HEK293 (cell line): ENCODE results near the gene HINFP.
A peak's percentile ranks its signal among the peaks of the same experiment; 100 is the strongest.

Source experiments
- CTCF ChIA-PET: fragments of 350-600 bp; formaldehyde crosslinking; extraction: SDS; loops from one replicate; lab custom pipeline; 2021; ENCODE audit warnings: antibody characterized with exemption; lab: Yijun Ruan, JAX
- POLR2A ChIA-PET: fragments of 300-600 bp; formaldehyde crosslinking; extraction: SDS; loops from one replicate; lab custom pipeline; 2020; ENCODE audit warnings: antibody characterized with exemption, inconsistent platforms; lab: Yijun Ruan, JAX
- H3K27ac ChIP-seq: fragments of 200-500 bp; sonication (Bioruptor generic); 2 replicates; pipeline ENCODE4 v1.5.1; 2014; ENCODE audit warnings: low read depth, low read length, control low read depth, inconsistent platforms; ENCODE audit errors: extremely low read depth
- H3K36me3 ChIP-seq, 2 experiments: fragments of 200-500 bp in 1 of 2; sonication (Bioruptor generic) in 1 of 2; 1 replicate in 1 of 2; 2 replicates in 1 of 2; pipeline ENCODE4 v1.5.1; 2014 to 2017; ENCODE audit warnings: inconsistent platforms in 2 of 2, low read length in 2 of 2; ENCODE audit not compliant: control insufficient read depth in 2 of 2, insufficient read depth in 1 of 2
- H3K4me1 ChIP-seq: fragments of 200-500 bp; sonication (Bioruptor generic); 2 replicates; pipeline ENCODE4 v1.5.1; 2014; ENCODE audit warnings: mild to moderate bottlenecking, low read length, inconsistent platforms; ENCODE audit not compliant: control insufficient read depth, insufficient read depth
- H3K4me3 ChIP-seq: 2 replicates; pipeline ENCODE4 v1.5.1; 2011; ENCODE audit warnings: low read depth, mild to moderate bottlenecking, control low read depth, low read length, moderate library complexity
- H3K9me3 ChIP-seq: fragments of 200-500 bp; sonication (Bioruptor generic); 2 replicates; pipeline ENCODE4 v1.5.1; 2014; ENCODE audit warnings: low read depth, low read length, inconsistent platforms; ENCODE audit not compliant: control insufficient read depth, insufficient read depth
- BCL11A ChIP-seq: fragments of 450-650 bp; formaldehyde crosslinking; IDR thresholded peaks from 2 replicates; pipeline ENCODE4 v1.5.1; 2016; ENCODE audit warnings: low read depth, missing biosample characterization, missing genetic modification characterization
- EGR2 ChIP-seq: fragments of 450-650 bp; formaldehyde crosslinking; IDR thresholded peaks from 2 replicates; pipeline ENCODE4 v1.5.1; 2016; ENCODE audit warnings: low read depth, missing biosample characterization, missing genetic modification characterization
- GLI4 ChIP-seq: fragments of 450-650 bp; formaldehyde crosslinking; IDR thresholded peaks from 2 replicates; pipeline ENCODE4 v1.5.1; 2016; ENCODE audit warnings: missing biosample characterization, missing genetic modification characterization
- HOXA7 ChIP-seq: sonication (generic); formaldehyde crosslinking; IDR thresholded peaks from 2 replicates; pipeline ENCODE4 v1.8.1; 2022; ENCODE audit warnings: missing genetic modification reagents, borderline replicate concordance
- HOXD13 ChIP-seq: sonication (generic); formaldehyde crosslinking; IDR thresholded peaks from 2 replicates; pipeline ENCODE4 v1.8.0; 2022; ENCODE audit warnings: missing genetic modification reagents, borderline replicate concordance
- MZF1 ChIP-seq: fragments of 450-650 bp; formaldehyde crosslinking; IDR thresholded peaks from 2 replicates; pipeline ENCODE4 v1.5.1; 2017; ENCODE audit warnings: missing biosample characterization, missing genetic modification characterization, borderline replicate concordance
- SP3 ChIP-seq: fragments of 450-650 bp; formaldehyde crosslinking; IDR thresholded peaks from 2 replicates; pipeline ENCODE4 v1.5.1; 2016; ENCODE audit warnings: missing biosample characterization, missing genetic modification characterization
- TRIM28 ChIP-seq: IDR thresholded peaks from 2 replicates; pipeline ENCODE4 v1.6.1; 2011; ENCODE audit warnings: low read length, control low read depth, borderline replicate concordance
- ZBTB17 ChIP-seq: fragments of 450-650 bp; formaldehyde crosslinking; IDR thresholded peaks from 2 replicates; pipeline ENCODE4 v1.5.1; 2016; ENCODE audit warnings: missing biosample characterization, missing genetic modification characterization
- ZBTB20 ChIP-seq: fragments of 450-650 bp; formaldehyde crosslinking; IDR thresholded peaks from 2 replicates; pipeline ENCODE4 v1.5.1; 2016; ENCODE audit warnings: missing biosample characterization, missing genetic modification characterization
- ZBTB8A ChIP-seq: fragments of 450-650 bp; formaldehyde crosslinking; IDR thresholded peaks from 2 replicates; pipeline ENCODE4 v1.5.1; 2016; ENCODE audit warnings: missing biosample characterization, missing genetic modification characterization
- ZEB2 ChIP-seq: fragments of 450-650 bp; formaldehyde crosslinking; IDR thresholded peaks from 2 replicates; pipeline ENCODE4 v1.5.1; 2016; ENCODE audit warnings: missing biosample characterization, missing genetic modification characterization
- ZFHX2 ChIP-seq: fragments of 450-650 bp; formaldehyde crosslinking; conservative IDR thresholded peaks from 2 replicates; pipeline ENCODE4 v1.5.1; 2016; ENCODE audit warnings: missing biosample characterization, missing genetic modification characterization
- ZNF114 ChIP-seq: fragments of 450-650 bp; formaldehyde crosslinking; IDR thresholded peaks from 2 replicates; pipeline ENCODE4 v1.5.0; 2017; ENCODE audit warnings: missing biosample characterization, missing genetic modification characterization
- ZNF202 ChIP-seq: fragments of 450-650 bp; formaldehyde crosslinking; IDR thresholded peaks from 2 replicates; pipeline ENCODE4 v1.5.1; 2016; ENCODE audit warnings: missing biosample characterization, missing genetic modification characterization, borderline replicate concordance
- ZNF211 ChIP-seq: fragments of 450-650 bp; formaldehyde crosslinking; IDR thresholded peaks from 2 replicates; pipeline ENCODE4 v1.5.1; 2016; ENCODE audit warnings: low read depth, missing biosample characterization, missing genetic modification characterization
- ZNF610 ChIP-seq: fragments of 450-650 bp; formaldehyde crosslinking; IDR thresholded peaks from 2 replicates; pipeline ENCODE4 v1.5.1; 2016; ENCODE audit warnings: missing biosample characterization, missing genetic modification characterization, borderline replicate concordance
- ZNF707 ChIP-seq: fragments of 450-650 bp; formaldehyde crosslinking; IDR thresholded peaks from 2 replicates; pipeline ENCODE4 v1.5.1; 2016; ENCODE audit warnings: missing biosample characterization, missing genetic modification characterization
- ZNF777 ChIP-seq: fragments of 450-650 bp; formaldehyde crosslinking; IDR thresholded peaks from 2 replicates; pipeline ENCODE4 v1.5.1; 2017; ENCODE audit warnings: missing biosample characterization, missing genetic modification characterization, borderline replicate concordance
- ZSCAN16 ChIP-seq: fragments of 450-650 bp; formaldehyde crosslinking; IDR thresholded peaks from 2 replicates; pipeline ENCODE4 v1.5.1; 2016; ENCODE audit warnings: missing biosample characterization, missing genetic modification characterization
- TF ChIP-seq, protein P1 (sequence below): fragments of 450-650 bp; formaldehyde crosslinking; IDR thresholded peaks from 2 replicates; pipeline ENCODE4 v1.5.1; 2016; ENCODE audit warnings: missing biosample characterization, missing genetic modification characterization, borderline replicate concordance
- TF ChIP-seq, protein P2 (sequence below): fragments of 450-650 bp; formaldehyde crosslinking; IDR thresholded peaks from 2 replicates; pipeline ENCODE4 v1.5.1; 2017; ENCODE audit warnings: missing biosample characterization, missing genetic modification characterization
- TF ChIP-seq, protein P3 (sequence below): fragments of 450-650 bp; formaldehyde crosslinking; IDR thresholded peaks from 2 replicates; pipeline ENCODE4 v1.5.1; 2016; ENCODE audit warnings: missing biosample characterization, missing genetic modification characterization
- TF ChIP-seq, protein P4 (sequence below): fragments of 450-650 bp; formaldehyde crosslinking; IDR thresholded peaks from 2 replicates; pipeline ENCODE4 v1.5.1; 2016; ENCODE audit warnings: missing biosample characterization, missing genetic modification characterization
- TF ChIP-seq, protein P5 (sequence below): fragments of 450-650 bp; formaldehyde crosslinking; IDR thresholded peaks from 2 replicates; pipeline ENCODE4 v1.5.1; 2016; ENCODE audit warnings: missing biosample characterization, missing genetic modification characterization

The HINFP gene

DNA sequence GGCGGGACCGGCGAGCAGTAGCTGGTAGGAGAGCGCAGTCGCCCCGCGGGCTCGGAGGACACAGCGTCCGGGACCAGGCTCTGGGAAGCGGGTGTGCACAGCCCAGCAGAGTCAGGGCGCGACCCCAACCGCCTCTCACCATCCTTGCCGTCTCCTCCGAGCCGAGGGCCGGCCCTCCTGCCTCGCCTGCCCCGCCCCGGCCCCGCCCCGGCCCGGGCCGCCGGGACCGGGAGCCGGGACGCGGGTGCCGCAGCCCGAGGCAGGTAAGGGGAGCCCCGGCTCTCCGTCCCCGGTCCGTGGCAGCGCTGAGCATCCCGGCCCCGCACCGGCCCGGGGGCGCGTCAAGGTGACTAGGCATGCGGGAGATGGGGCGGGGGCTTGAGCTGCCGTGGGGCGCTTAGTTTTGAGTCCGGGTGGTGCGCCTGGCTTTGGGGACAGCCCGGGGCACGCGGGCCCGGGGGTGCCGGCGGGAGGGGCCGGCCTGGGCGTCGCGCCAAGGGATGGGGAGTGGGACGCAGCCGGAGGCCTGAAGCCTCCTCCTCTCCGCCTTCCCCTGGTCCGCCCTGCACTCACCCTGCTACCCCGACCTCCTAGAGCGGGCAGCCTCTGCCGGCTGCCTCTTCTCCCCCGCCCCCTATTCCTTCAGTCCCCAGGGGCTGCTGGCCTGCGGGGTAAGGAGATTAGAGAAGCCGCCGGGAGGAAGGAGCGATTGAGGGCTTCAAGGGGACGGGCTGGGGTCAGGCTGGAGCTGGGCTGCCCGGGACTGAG is 27.8 kb downstream of the HINFP start, which contains the start of gene ABCG4 (continued):
- TF ChIP-seq, protein P1, sequence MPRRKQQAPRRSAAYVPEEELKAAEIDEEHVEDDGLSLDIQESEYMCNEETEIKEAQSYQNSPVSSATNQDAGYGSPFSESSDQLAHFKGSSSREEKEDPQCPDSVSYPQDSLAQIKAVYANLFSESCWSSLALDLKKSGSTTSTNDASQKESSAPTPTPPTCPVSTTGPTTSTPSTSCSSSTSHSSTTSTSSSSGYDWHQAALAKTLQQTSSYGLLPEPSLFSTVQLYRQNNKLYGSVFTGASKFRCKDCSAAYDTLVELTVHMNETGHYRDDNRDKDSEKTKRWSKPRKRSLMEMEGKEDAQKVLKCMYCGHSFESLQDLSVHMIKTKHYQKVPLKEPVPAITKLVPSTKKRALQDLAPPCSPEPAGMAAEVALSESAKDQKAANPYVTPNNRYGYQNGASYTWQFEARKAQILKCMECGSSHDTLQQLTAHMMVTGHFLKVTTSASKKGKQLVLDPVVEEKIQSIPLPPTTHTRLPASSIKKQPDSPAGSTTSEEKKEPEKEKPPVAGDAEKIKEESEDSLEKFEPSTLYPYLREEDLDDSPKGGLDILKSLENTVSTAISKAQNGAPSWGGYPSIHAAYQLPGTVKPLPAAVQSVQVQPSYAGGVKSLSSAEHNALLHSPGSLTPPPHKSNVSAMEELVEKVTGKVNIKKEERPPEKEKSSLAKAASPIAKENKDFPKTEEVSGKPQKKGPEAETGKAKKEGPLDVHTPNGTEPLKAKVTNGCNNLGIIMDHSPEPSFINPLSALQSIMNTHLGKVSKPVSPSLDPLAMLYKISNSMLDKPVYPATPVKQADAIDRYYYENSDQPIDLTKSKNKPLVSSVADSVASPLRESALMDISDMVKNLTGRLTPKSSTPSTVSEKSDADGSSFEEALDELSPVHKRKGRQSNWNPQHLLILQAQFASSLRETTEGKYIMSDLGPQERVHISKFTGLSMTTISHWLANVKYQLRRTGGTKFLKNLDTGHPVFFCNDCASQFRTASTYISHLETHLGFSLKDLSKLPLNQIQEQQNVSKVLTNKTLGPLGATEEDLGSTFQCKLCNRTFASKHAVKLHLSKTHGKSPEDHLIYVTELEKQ = no peak
- TF ChIP-seq, protein P2, sequence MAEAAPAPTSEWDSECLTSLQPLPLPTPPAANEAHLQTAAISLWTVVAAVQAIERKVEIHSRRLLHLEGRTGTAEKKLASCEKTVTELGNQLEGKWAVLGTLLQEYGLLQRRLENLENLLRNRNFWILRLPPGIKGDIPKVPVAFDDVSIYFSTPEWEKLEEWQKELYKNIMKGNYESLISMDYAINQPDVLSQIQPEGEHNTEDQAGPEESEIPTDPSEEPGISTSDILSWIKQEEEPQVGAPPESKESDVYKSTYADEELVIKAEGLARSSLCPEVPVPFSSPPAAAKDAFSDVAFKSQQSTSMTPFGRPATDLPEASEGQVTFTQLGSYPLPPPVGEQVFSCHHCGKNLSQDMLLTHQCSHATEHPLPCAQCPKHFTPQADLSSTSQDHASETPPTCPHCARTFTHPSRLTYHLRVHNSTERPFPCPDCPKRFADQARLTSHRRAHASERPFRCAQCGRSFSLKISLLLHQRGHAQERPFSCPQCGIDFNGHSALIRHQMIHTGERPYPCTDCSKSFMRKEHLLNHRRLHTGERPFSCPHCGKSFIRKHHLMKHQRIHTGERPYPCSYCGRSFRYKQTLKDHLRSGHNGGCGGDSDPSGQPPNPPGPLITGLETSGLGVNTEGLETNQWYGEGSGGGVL = peak; percentile 52
- TF ChIP-seq HOXD13 (no peak), ZNF707 (tag by site-specific recombination) (no peak), HOXA7 (CRISPR knock-in tag) (no peak), GLI4 (tag by site-specific recombination) (no peak), ZBTB20 (peak; percentile 86), ZBTB8A (tag by site-specific recombination) (peak; percentile 24; the same call in 1 of the 2 replicates), ZBTB17 (no peak), BCL11A (tag by site-specific recombination) (no peak), ZFHX2 (tag by site-specific recombination) (peak; percentile 54; the same call in 1 of the 2 replicates), ZNF202 (tag by site-specific recombination) (no peak), ZSCAN16 (tag by site-specific recombination) (no peak)
- TF ChIP-seq, protein P3, sequence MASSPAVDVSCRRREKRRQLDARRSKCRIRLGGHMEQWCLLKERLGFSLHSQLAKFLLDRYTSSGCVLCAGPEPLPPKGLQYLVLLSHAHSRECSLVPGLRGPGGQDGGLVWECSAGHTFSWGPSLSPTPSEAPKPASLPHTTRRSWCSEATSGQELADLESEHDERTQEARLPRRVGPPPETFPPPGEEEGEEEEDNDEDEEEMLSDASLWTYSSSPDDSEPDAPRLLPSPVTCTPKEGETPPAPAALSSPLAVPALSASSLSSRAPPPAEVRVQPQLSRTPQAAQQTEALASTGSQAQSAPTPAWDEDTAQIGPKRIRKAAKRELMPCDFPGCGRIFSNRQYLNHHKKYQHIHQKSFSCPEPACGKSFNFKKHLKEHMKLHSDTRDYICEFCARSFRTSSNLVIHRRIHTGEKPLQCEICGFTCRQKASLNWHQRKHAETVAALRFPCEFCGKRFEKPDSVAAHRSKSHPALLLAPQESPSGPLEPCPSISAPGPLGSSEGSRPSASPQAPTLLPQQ = no peak

DNA sequence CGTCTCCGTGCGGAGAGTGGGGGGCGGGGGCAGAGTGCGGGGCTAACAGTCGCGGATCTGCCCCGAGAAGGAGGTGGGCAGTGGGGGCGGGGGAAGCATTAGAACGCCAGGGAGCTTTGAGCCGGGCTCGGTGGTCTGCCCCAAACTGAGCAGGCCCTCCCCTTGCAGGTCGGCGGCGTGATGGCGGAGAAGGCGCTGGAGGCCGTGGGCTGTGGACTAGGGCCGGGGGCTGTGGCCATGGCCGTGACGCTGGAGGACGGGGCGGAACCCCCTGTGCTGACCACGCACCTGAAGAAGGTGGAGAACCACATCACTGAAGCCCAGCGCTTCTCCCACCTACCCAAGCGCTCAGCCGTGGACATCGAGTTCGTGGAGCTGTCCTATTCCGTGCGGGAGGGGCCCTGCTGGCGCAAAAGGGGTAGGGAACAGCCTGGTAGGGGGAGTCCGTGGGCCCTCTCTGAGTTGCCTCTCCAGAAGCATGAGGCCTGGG is 28.5 kb downstream of the HINFP start:
- POLR2A ChIA-PET = interaction anchor here (0.7 kb wide), 1 partner anchor 65 kb away, joined by 3 read pairs; no protein-coding TSS in a partner anchor
- Histone ChIP-seq H3K36me3 (peaks cover 0 to 11% of the 10 kb centered on the region in 2 experiments; a peak in 1 of 3 replicates), H3K4me1 (no peaks in the 10 kb centered on the region), H3K9me3 (no peaks in the 10 kb centered on the region), H3K27ac (no peak overlapping the region), H3K4me3 (no peak overlapping the region)
- CTCF ChIA-PET = interaction anchor here (0.5 to 1.0 kb wide), 2 partner anchors 57 to 87 kb away, joined by 3 read pairs; partner anchors contain the start of gene CBL
- TF ChIP-seq ZNF707 (tag by site-specific recombination) (no peak), BCL11A (tag by site-specific recombination) (no peak), SP3 (no peak), ZBTB20 (0 out of 2 replicates have a peak, but pooled peaks have one; percentile 56), EGR2 (tag by site-specific recombination) (peak; percentile 56; the same call in 1 of the 2 replicates), ZNF777 (no peak), ZNF114 (tag by site-specific recombination) (no peak), ZNF610 (no peak), ZFHX2 (tag by site-specific recombination) (peak; percentile 37; the same call in 1 of the 2 replicates), ZEB2 (tag by site-specific recombination) (no peak), MZF1 (no peak), TRIM28 (no peak), ZNF211 (tag by site-specific recombination) (no peak)
- TF ChIP-seq, protein P4, sequence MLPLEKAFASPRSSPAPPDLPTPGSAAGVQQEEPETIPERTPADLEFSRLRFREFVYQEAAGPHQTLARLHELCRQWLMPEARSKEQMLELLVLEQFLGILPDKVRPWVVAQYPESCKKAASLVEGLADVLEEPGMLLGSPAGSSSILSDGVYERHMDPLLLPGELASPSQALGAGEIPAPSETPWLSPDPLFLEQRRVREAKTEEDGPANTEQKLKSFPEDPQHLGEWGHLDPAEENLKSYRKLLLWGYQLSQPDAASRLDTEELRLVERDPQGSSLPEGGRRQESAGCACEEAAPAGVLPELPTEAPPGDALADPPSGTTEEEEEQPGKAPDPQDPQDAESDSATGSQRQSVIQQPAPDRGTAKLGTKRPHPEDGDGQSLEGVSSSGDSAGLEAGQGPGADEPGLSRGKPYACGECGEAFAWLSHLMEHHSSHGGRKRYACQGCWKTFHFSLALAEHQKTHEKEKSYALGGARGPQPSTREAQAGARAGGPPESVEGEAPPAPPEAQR (tag by site-specific recombination) = no peak
- TF ChIP-seq, protein P5, sequence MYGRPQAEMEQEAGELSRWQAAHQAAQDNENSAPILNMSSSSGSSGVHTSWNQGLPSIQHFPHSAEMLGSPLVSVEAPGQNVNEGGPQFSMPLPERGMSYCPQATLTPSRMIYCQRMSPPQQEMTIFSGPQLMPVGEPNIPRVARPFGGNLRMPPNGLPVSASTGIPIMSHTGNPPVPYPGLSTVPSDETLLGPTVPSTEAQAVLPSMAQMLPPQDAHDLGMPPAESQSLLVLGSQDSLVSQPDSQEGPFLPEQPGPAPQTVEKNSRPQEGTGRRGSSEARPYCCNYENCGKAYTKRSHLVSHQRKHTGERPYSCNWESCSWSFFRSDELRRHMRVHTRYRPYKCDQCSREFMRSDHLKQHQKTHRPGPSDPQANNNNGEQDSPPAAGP = no peak
